Measurements from ENCODE around the gene TLR2. TPM values are rescaled to one million over a fixed set of nuclear protein-coding genes. Genes with fewer than 3 reads are reported as not detected.

TLR2 gene
- total RNA-seq, 1 donor from 2014 or later = 1.9 TPM

- DNase-seq (ENCODE audit: low spot score) = no peak
- H3K27ac Mint-ChIP-seq (ENCODE audit: unreplicated experiment) = no peak overlapping the region
- H3K9me3 Mint-ChIP-seq (ENCODE audit: low read depth) = no peaks in the 10 kb centered on the region
- H3K27me3 Mint-ChIP-seq (ENCODE audit: low read depth) = no peaks in the 10 kb centered on the region
- no peak overlapping the region for H3K4me3 Mint-ChIP-seq (ENCODE audit: unreplicated experiment)
- peaks cover 13% of the 10 kb centered on the region for H3K36me3 Mint-ChIP-seq (ENCODE audit: low read depth)
- no peak for TF ChIP-seq CTCF (IDR thresholded peaks at IDR 0.05)
- H3K4me1 Mint-ChIP-seq (ENCODE audit: low read depth) = peaks cover 7% of the 10 kb centered on the region
Observed at GRCh38 chr4:153638999-153639398, 45.1 kb upstream of the TLR2 start.

DNA sequence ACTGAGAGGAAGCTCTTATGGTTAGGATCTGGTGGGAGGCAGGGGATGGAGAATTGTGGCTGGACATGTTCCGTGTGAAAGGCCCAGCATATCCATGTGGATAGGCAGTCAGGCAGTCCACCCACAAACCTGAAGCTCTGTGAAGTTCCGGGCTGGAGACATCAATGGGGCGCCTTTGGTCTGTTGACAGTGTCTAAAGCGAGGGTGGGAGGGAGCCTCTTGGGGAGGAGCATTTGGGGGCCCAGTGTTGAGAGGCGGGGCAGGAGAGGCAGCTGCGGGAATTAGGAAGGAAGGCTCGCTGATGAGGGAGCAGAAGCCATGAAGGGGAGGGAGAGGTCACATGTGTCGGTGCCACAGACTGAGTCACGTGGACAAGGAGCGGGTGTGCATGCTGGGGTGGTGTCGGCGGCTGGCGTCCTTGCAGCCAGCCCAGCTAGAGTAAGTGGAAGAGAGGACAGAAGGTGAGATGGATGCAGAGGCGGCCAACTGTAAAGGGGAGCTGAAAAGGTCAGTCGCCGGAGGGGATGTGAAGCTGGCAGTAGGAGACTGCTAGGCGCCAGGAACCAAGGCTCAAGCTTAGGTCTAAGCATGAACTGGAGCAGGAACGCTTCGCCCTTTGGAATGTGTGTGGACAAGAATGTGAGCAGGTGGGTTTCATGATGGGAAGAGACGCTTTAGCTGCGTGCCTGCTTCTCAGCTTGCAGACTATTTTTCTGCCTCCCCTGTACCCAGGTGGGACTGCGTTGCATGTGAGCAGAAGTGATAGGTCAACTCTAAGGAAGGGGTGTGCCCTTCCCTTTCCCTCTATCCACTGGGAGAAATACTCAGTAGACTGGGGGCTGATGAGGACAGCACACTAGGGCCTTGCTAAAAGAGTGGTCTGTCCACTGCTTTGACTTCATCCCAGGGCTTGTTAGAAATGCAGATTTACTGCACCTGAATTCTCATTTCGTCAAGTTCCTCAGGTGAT, 44.0 kb upstream of the TLR2 start:
- no peak for DNase-seq (ENCODE audit: low spot score)
- peaks cover 10% of the 10 kb centered on the region for H3K36me3 Mint-ChIP-seq (ENCODE audit: low read depth)
- H3K27ac Mint-ChIP-seq (ENCODE audit: unreplicated experiment) = no peak overlapping the region
- no peaks in the 10 kb centered on the region for H3K27me3 Mint-ChIP-seq (ENCODE audit: low read depth)
- H3K4me1 Mint-ChIP-seq (ENCODE audit: low read depth) = peaks cover 7% of the 10 kb centered on the region
- peaks cover 3% of the 10 kb centered on the region for H3K9me3 Mint-ChIP-seq (ENCODE audit: low read depth)
- no peak overlapping the region for H3K4me3 Mint-ChIP-seq (ENCODE audit: unreplicated experiment)
- no peak for TF ChIP-seq CTCF (IDR thresholded peaks at IDR 0.05)

- Mint-ChIP-seq H3K4me1 (ENCODE audit: low read depth) (peaks cover 18% of the 10 kb centered on the region), H3K36me3 (ENCODE audit: low read depth) (peaks cover 2% of the 10 kb centered on the region), H3K4me3 (ENCODE audit: unreplicated experiment) (no peak overlapping the region), H3K27me3 (ENCODE audit: low read depth) (no peaks in the 10 kb centered on the region), H3K9me3 (ENCODE audit: low read depth) (peaks cover 7% of the 10 kb centered on the region), H3K27ac (ENCODE audit: unreplicated experiment) (no peak overlapping the region)
- no peak for TF ChIP-seq CTCF (IDR thresholded peaks at IDR 0.05)
- no peak for DNase-seq (ENCODE audit: low spot score)
Observed at GRCh38 chr4:153641532-153641931, 42.5 kb upstream of the TLR2 start.

DNA sequence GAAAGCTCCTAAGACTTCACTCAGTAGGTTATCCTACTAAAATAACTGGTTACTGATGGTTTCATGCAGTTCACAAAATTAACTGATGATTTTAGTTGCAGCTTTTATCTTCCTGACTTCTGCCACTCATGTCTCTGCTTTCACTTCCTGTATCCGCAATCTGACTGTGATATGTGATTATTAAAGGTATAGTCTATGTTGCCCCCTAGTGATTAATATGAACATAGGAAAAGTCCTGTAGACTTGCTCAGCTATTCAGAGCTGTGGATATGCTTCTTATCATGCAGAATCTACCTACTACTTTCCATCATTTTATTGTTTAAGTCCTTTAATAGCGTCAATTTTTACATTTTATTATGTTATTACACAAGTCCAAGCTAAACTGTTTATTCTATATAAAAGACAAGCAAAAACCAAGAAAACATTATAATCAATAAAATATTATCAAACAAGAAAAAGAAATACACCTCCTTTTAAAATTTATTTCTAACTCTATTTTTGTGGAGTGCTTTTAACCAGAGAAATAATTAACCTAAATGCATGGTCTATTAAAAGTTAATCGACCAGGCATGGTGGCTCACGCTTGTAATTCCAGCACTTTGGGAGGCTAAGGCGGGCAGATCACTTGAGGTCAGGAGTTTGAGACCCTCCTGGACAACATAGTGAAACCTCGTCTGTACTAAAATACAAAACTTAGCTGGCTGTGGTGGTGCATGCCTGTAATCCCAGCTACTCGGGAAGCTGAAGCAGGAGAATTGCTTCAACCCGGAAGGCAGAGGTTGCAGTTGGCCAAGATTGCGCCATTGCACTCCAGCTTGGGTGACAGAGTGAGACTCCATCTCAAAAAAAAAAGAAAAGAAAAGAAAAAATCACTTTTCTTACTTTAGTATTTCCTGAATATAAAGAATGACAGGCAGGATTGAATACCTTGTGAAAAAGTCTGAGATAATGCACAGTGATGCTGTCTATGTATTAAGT, 40.4 kb upstream of the TLR2 start:
- Mint-ChIP-seq H3K36me3 (ENCODE audit: low read depth) (peaks cover 2% of the 10 kb centered on the region), H3K4me1 (ENCODE audit: low read depth) (peaks cover 30% of the 10 kb centered on the region), H3K9me3 (ENCODE audit: low read depth) (peaks cover 7% of the 10 kb centered on the region), H3K27ac (ENCODE audit: unreplicated experiment) (no peak overlapping the region), H3K27me3 (ENCODE audit: low read depth) (no peaks in the 10 kb centered on the region), H3K4me3 (ENCODE audit: unreplicated experiment) (no peak overlapping the region)
- DNase-seq (ENCODE audit: low spot score) = no peak
- TF ChIP-seq CTCF (IDR thresholded peaks at IDR 0.05) = peak; percentile 84

- Mint-ChIP-seq H3K27me3 (ENCODE audit: low read depth) (no peaks in the 10 kb centered on the region), H3K9me3 (ENCODE audit: low read depth) (peaks cover 7% of the 10 kb centered on the region), H3K4me1 (ENCODE audit: low read depth) (peaks cover 30% of the 10 kb centered on the region), H3K27ac (ENCODE audit: unreplicated experiment) (no peak overlapping the region), H3K36me3 (ENCODE audit: low read depth) (peaks cover 2% of the 10 kb centered on the region), H3K4me3 (ENCODE audit: unreplicated experiment) (no peak overlapping the region)
- DNase-seq (ENCODE audit: low spot score) = no peak
- peak; percentile 45 for TF ChIP-seq CTCF (IDR thresholded peaks at IDR 0.05)
Observed at GRCh38 chr4:153645183-153645582, 38.9 kb upstream of the TLR2 start.

Data from chondrocyte (in vitro differentiated cells).